HepG2 (cell line): ENCODE data around the gene ZCCHC3. TPM values are rescaled to one million over a fixed set of nuclear protein-coding genes. Genes with fewer than 3 reads are reported as not detected.

Source experiments
- EED ChIP-seq: sonication (generic); formaldehyde crosslinking; IDR thresholded peaks from 2 replicates; pipeline ENCODE4 v1.5.0; 2020; ENCODE audit warnings: mild to moderate bottlenecking, missing genetic modification reagents
- HOXD1 ChIP-seq: sonication (generic); formaldehyde crosslinking; IDR thresholded peaks from 2 replicates; pipeline ENCODE4 v1.5.0; 2020; ENCODE audit warnings: missing genetic modification reagents
- PCBP2 ChIP-seq: fragments of 200-400 bp; formaldehyde crosslinking; optimal IDR thresholded peaks from 2 replicates; pipeline ENCODE3; 2018; ENCODE audit warnings: low read length, low read depth; ENCODE audit not compliant: poor library complexity, severe bottlenecking
- RARG ChIP-seq: sonication (generic); formaldehyde crosslinking; IDR thresholded peaks from 2 replicates; pipeline ENCODE4 v1.4.0; 2020; ENCODE audit warnings: low read depth, mild to moderate bottlenecking, missing genetic modification reagents
- SOX6 ChIP-seq, 2 experiments: fragments of 450-650 bp in 1 of 2; sonication (generic) in 1 of 2; formaldehyde crosslinking in 1 of 2; IDR thresholded peaks; 2 replicates each; pipeline versions ENCODE4 v1.4.0 to v1.6.1; 2017 to 2020; ENCODE audit warnings: antibody characterized with exemption in 1 of 2, mild to moderate bottlenecking in 1 of 2, missing genetic modification reagents in 1 of 2
- ZNF136 ChIP-seq: sonication (generic); formaldehyde crosslinking; IDR thresholded peaks from 2 replicates; pipeline ENCODE4 v1.8.1; 2022; ENCODE audit warnings: low read depth, mild to moderate bottlenecking, moderate library complexity, missing genetic modification reagents
- ZNF547 ChIP-seq: sonication (generic); formaldehyde crosslinking; IDR thresholded peaks from 2 replicates; pipeline ENCODE4 v1.5.1; 2020; ENCODE audit warnings: mild to moderate bottlenecking, missing genetic modification reagents
- ZNF761 ChIP-seq: sonication (generic); formaldehyde crosslinking; conservative IDR thresholded peaks from 2 replicates; pipeline ENCODE4 v1.4.0; 2020; ENCODE audit warnings: mild to moderate bottlenecking, missing genetic modification reagents
- ZNF781 ChIP-seq: sonication (generic); formaldehyde crosslinking; IDR thresholded peaks from 2 replicates; pipeline ENCODE4 v1.5.1; 2020; ENCODE audit warnings: borderline replicate concordance, mild to moderate bottlenecking, missing genetic modification reagents; ENCODE audit errors: not compliant biosample characterization
- polyA plus RNA-seq, 8 experiments: library from polyadenylated mRNA; depleted of rRNA in 3 of 8; stranded (reverse) in 7 of 8; unstranded in 1 of 8; fragments of >200 nt; fragmentation: Illumina TruSeq in 4 of 8; extraction: Trizol in 4 of 8; gene quantifications; 2 replicates each; pipeline versions ENCODE4 v1.2.1 to v1.2.3, GENCODE V29; 2011 to 2016; ENCODE audit warnings: low read depth in 4 of 8, missing spikeins in 1 of 8, mixed read lengths in 1 of 8; ENCODE audit not compliant: insufficient read depth in 1 of 8
- total RNA-seq, 5 experiments: library from RNA; depleted of rRNA; stranded (reverse); fragments of >200 nt; fragmentation: Illumina TruSeq; extraction: Trizol; gene quantifications; 2 replicates each; pipeline ENCODE4 v1.2.3, GENCODE V29; 2016; ENCODE audit warnings: low read depth in 1 of 5
- TF ChIP-seq, protein P1 (sequence below): sonication (generic); formaldehyde crosslinking; IDR thresholded peaks from 2 replicates; pipeline ENCODE4 v1.8.1; 2023; ENCODE audit warnings: mild to moderate bottlenecking, missing genetic modification reagents, borderline replicate concordance
- TF ChIP-seq, protein P2 (sequence below): IDR thresholded peaks from 2 replicates; pipeline ENCODE4 v1.6.1; 2016; ENCODE audit warnings: mild to moderate bottlenecking
- TF ChIP-seq, protein P3 (sequence below): sonication (generic); formaldehyde crosslinking; IDR thresholded peaks from 2 replicates; pipeline ENCODE4 v1.4.0; 2020; ENCODE audit warnings: missing genetic modification reagents

The ZCCHC3 gene
- total and polyA plus RNA-seq, 2 of the 13 experiments (the other 11 are each of a cell fraction or from before 2014, with no cell fraction given), result 46.6 to 63.0 TPM

DNA sequence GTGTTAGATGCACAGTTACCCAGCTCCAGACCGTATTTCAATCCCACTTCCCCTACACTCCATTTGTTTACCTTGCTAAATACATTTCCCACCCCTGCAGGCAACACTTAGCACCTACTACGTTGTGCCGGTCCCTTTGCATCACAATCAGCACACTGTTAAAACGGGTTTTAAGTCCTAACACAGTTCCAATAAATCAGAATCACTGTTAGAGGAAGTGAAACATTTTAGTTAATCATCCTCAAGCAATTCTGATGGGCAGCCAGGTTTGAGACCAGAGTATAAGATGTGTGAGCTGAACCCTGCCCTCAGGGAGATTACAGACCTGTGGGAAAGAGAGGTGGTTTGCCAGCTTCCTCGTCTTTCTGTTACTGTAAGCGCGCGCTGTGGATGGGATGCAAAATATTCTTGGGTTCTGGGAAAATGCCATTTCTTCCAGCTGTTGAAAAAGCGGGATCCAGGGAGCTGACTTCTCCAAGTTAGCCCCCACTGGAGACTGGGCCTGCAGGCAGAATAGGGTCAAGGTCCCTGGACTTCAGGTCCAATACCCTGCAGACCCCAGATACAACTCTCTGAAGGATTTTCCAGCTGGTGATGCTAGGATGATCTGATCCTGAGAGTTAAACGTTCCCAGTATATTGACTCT, 3.1 kb downstream of the ZCCHC3 start (continued):
- TF ChIP-seq ZNF547, result 0 out of 2 replicates have a peak, but pooled peaks have one; percentile 39
- TF ChIP-seq SOX6 (IDR thresholded peaks at IDR 0.05), result no peak
- no peak for TF ChIP-seq SOX6 (CRISPR knock-in tag; IDR thresholded peaks at IDR 0.05)
- no peak for TF ChIP-seq EED (CRISPR knock-in tag)
- peak; percentile 36 for TF ChIP-seq ZNF781 (CRISPR knock-in tag)
- no peak for TF ChIP-seq RARG
- TF ChIP-seq ZNF761, result no peak
- TF ChIP-seq PCBP2, result no peak
- TF ChIP-seq, protein P1, sequence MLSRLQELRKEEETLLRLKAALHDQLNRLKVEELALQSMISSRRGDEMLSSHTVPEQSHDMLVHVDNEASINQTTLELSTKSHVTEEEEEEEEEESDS (CRISPR knock-in tag), result 0 out of 2 replicates have a peak, but pooled peaks have one; percentile 28
- peak; percentile 43; the same call in 1 of the 2 replicates for TF ChIP-seq ZNF136 (CRISPR knock-in tag)
- TF ChIP-seq HOXD1 (CRISPR knock-in tag), result 0 out of 2 replicates have a peak, but pooled peaks have one; percentile 13
- TF ChIP-seq, protein P2, sequence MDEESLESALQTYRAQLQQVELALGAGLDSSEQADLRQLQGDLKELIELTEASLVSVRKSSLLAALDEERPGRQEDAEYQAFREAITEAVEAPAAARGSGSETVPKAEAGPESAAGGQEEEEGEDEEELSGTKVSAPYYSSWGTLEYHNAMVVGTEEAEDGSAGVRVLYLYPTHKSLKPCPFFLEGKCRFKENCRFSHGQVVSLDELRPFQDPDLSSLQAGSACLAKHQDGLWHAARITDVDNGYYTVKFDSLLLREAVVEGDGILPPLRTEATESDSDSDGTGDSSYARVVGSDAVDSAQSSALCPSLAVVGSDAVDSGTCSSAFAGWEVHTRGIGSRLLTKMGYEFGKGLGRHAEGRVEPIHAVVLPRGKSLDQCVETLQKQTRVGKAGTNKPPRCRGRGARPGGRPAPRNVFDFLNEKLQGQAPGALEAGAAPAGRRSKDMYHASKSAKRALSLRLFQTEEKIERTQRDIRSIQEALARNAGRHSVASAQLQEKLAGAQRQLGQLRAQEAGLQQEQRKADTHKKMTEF (CRISPR knock-in tag), result peak; percentile 16; the same call in 1 of the 2 replicates
- TF ChIP-seq, protein P3, sequence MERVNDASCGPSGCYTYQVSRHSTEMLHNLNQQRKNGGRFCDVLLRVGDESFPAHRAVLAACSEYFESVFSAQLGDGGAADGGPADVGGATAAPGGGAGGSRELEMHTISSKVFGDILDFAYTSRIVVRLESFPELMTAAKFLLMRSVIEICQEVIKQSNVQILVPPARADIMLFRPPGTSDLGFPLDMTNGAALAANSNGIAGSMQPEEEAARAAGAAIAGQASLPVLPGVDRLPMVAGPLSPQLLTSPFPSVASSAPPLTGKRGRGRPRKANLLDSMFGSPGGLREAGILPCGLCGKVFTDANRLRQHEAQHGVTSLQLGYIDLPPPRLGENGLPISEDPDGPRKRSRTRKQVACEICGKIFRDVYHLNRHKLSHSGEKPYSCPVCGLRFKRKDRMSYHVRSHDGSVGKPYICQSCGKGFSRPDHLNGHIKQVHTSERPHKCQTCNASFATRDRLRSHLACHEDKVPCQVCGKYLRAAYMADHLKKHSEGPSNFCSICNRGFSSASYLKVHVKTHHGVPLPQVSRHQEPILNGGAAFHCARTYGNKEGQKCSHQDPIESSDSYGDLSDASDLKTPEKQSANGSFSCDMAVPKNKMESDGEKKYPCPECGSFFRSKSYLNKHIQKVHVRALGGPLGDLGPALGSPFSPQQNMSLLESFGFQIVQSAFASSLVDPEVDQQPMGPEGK (CRISPR knock-in tag), result peak; percentile 7; the same call in 1 of the 2 replicates
